Astrocyte (in vitro differentiated cells and primary cell): ENCODE data around the gene TRPM8. TPM values are rescaled to one million over a fixed set of nuclear protein-coding genes. Genes with fewer than 3 reads are reported as not detected.

Experiments used
- DNase-seq: peaks from one replicate; pipeline ENCODE4 v3.0.0-alpha.2; 2010; ENCODE audit warnings: low read depth
- FAIRE-seq: peaks from 2 replicates; lab custom pipeline; 2011; peaks lifted over from hg19 to GRCh38; lab: Jason Lieb, UNC
- H2AFZ ChIP-seq: 2 replicates; pipeline ENCODE4 v1.6.0; 2012; ENCODE audit warnings: low read depth, low read length, inconsistent platforms
- H3K27ac ChIP-seq: 2 replicates; pipeline ENCODE4 v1.5.1; 2011; ENCODE audit warnings: low read depth, low read length, inconsistent platforms
- H3K27me3 ChIP-seq: 2 replicates; pipeline ENCODE4 v1.6.0; 2011; ENCODE audit warnings: low read length, inconsistent platforms; ENCODE audit not compliant: insufficient read depth
- H3K36me3 ChIP-seq: 2 replicates; pipeline ENCODE4 v1.5.1; 2011; ENCODE audit warnings: low read length, inconsistent platforms; ENCODE audit not compliant: insufficient read depth
- H3K4me1 ChIP-seq: 2 replicates; pipeline ENCODE4 v1.5.1; 2011; ENCODE audit warnings: low read length, inconsistent platforms; ENCODE audit not compliant: insufficient read depth
- H3K4me2 ChIP-seq: 2 replicates; pipeline ENCODE4 v1.6.0; 2012; ENCODE audit warnings: low read length, inconsistent platforms
- H3K4me3 ChIP-seq: 2 replicates; pipeline ENCODE4 v1.5.1; 2011; ENCODE audit warnings: low read depth, mild to moderate bottlenecking, low read length, inconsistent platforms; ENCODE audit not compliant: insufficient read depth
- H3K79me2 ChIP-seq: 2 replicates; pipeline ENCODE4 v1.6.0; 2012; ENCODE audit warnings: mild to moderate bottlenecking, low read length, inconsistent platforms; ENCODE audit not compliant: insufficient read depth
- H3K9ac ChIP-seq: 2 replicates; pipeline ENCODE4 v1.6.0; 2012; ENCODE audit warnings: mild to moderate bottlenecking, low read length, inconsistent platforms
- H3K9me3 ChIP-seq: 2 replicates; pipeline ENCODE4 v1.5.1; 2012; ENCODE audit warnings: low read depth, mild to moderate bottlenecking, low read length, inconsistent platforms; ENCODE audit not compliant: insufficient read depth
- H4K20me1 ChIP-seq: 2 replicates; pipeline ENCODE4 v1.6.0; 2012; ENCODE audit warnings: low read length, inconsistent platforms; ENCODE audit not compliant: insufficient read depth
- H3K27ac Mint-ChIP-seq: one replicate; pipeline ENCODE4 v1.8.0; 2021; ENCODE audit warnings: mild to moderate bottlenecking, mixed read lengths; ENCODE audit not compliant: unreplicated experiment
- H3K27me3 Mint-ChIP-seq: one replicate; pipeline ENCODE4 v1.8.0; 2021; ENCODE audit warnings: low read depth, mixed read lengths; ENCODE audit not compliant: unreplicated experiment
- H3K36me3 Mint-ChIP-seq: one replicate; pipeline ENCODE4 v1.8.0; 2021; ENCODE audit warnings: low read depth, mixed read lengths; ENCODE audit not compliant: unreplicated experiment
- H3K4me1 Mint-ChIP-seq: one replicate; pipeline ENCODE4 v1.8.0; 2021; ENCODE audit warnings: low read depth, mixed read lengths; ENCODE audit not compliant: unreplicated experiment
- H3K4me3 Mint-ChIP-seq: one replicate; pipeline ENCODE4 v1.8.0; 2021; ENCODE audit warnings: mild to moderate bottlenecking, moderate library complexity, mixed read lengths; ENCODE audit not compliant: unreplicated experiment
- H3K9me3 Mint-ChIP-seq: one replicate; pipeline ENCODE4 v1.8.0; 2021; ENCODE audit warnings: mild to moderate bottlenecking, mixed read lengths; ENCODE audit not compliant: unreplicated experiment
- CTCF ChIP-seq: IDR thresholded peaks from 2 replicates; pipeline ENCODE4 v1.5.1; 2011; ENCODE audit warnings: low read depth, mild to moderate bottlenecking, inconsistent platforms, low read length, moderate library complexity; ENCODE audit not compliant: insufficient read depth
- EZH2 ChIP-seq: IDR thresholded peaks from 2 replicates; pipeline ENCODE4 v1.6.1; 2012; ENCODE audit warnings: mild to moderate bottlenecking, low read length, inconsistent platforms; ENCODE audit not compliant: insufficient read depth
- total RNA-seq: library from RNA; stranded (reverse); gene quantifications from 2 replicates; pipeline ENCODE4 v1.2.1, GENCODE V29; 2021

Gene TRPM8
- total RNA-seq, 1 donor from 2014 or later: 0.95 TPM

- H3K27ac ChIP-seq: no peak overlapping the region
- no peak overlapping the region for H3K4me2 ChIP-seq
- H3K4me1 ChIP-seq: peaks cover 3% of the 10 kb centered on the region
- Mint-ChIP-seq H3K4me1 (no peaks in the 10 kb centered on the region), H3K27me3 (peaks cover 13% of the 10 kb centered on the region), H3K36me3 (no peaks in the 10 kb centered on the region), H3K27ac (no peak overlapping the region), H3K9me3 (peaks cover 6% of the 10 kb centered on the region), H3K4me3 (no peak overlapping the region)
- TF ChIP-seq CTCF (no peak), EZH2 (no peak)
- peaks cover 19% of the 10 kb centered on the region for H3K27me3 ChIP-seq
- H3K9ac ChIP-seq: no peak overlapping the region
- H4K20me1 ChIP-seq: no peaks in the 10 kb centered on the region
- no peaks in the 10 kb centered on the region for H3K36me3 ChIP-seq
- no peak overlapping the region for H3K4me3 ChIP-seq
- H3K9me3 ChIP-seq: peaks cover 3% of the 10 kb centered on the region
- DNase-seq: no peak
- no peak for FAIRE-seq
- H2AFZ ChIP-seq: no peak overlapping the region
- no peaks in the 10 kb centered on the region for H3K79me2 ChIP-seq
Observed at GRCh38 chr2:233940376-233941276, 23.5 kb downstream of the TRPM8 start.

GRCh38 chr2:233942731-233943130 lies 25.6 kb downstream of the TRPM8 start:
- H3K27ac Mint-ChIP-seq: no peak overlapping the region
- TF ChIP-seq CTCF (no peak), EZH2 (no peak)
- no peak overlapping the region for H3K27ac ChIP-seq

GRCh38 chr2:233944269-233944668 lies 27.1 kb downstream of the TRPM8 start:
- no peak for TF ChIP-seq EZH2
- TF ChIP-seq CTCF: no peak
- Histone ChIP-seq H3K79me2 (no peaks in the 10 kb centered on the region), H3K4me1 (no peaks in the 10 kb centered on the region), H3K9me3 (peaks cover 3% of the 10 kb centered on the region), H3K36me3 (no peaks in the 10 kb centered on the region), H3K27me3 (peaks cover 12% of the 10 kb centered on the region), H2AFZ (no peak overlapping the region), H3K9ac (no peak overlapping the region), H3K4me2 (no peak overlapping the region), H4K20me1 (no peaks in the 10 kb centered on the region), H3K27ac (no peak overlapping the region), H3K4me3 (no peak overlapping the region)
- Mint-ChIP-seq H3K4me3 (no peak overlapping the region), H3K9me3 (peaks cover 6% of the 10 kb centered on the region), H3K27ac (no peak overlapping the region), H3K36me3 (no peaks in the 10 kb centered on the region), H3K27me3 (peaks cover 6% of the 10 kb centered on the region), H3K4me1 (no peaks in the 10 kb centered on the region)
- no peak for DNase-seq
- no peak for FAIRE-seq

More at GRCh38 chr2:233942731-233943130, 25.6 kb downstream of the TRPM8 start:
- Histone ChIP-seq H3K4me3 (no peak overlapping the region), H3K9ac (no peak overlapping the region), H3K79me2 (no peaks in the 10 kb centered on the region), H3K36me3 (no peaks in the 10 kb centered on the region), H3K4me1 (peaks cover 3% of the 10 kb centered on the region), H2AFZ (no peak overlapping the region), H4K20me1 (no peaks in the 10 kb centered on the region), H3K4me2 (no peak overlapping the region), H3K27me3 (peaks cover 20% of the 10 kb centered on the region), H3K9me3 (peaks cover 3% of the 10 kb centered on the region)
- no peak overlapping the region for H3K4me3 Mint-ChIP-seq
- DNase-seq: no peak
- FAIRE-seq: no peak
- peaks cover 11% of the 10 kb centered on the region for H3K27me3 Mint-ChIP-seq
- H3K9me3 Mint-ChIP-seq: peaks cover 6% of the 10 kb centered on the region
- H3K4me1 Mint-ChIP-seq: no peaks in the 10 kb centered on the region
- H3K36me3 Mint-ChIP-seq: no peaks in the 10 kb centered on the region
